ENCODE measurements around the gene PTPRK. TPM values are rescaled to one million over a fixed set of nuclear protein-coding genes. Genes with fewer than 3 reads are reported as not detected.

PTPRK gene
- total and polyA plus RNA-seq, 2 donors (not counting 1 experiment from before 2014, with no cell fraction given) = 16.2 to 18.7 TPM

- Histone ChIP-seq H3K4me2 (replicated peaks; ENCODE audit: low read depth, low read length, poor library complexity, severe bottlenecking) (no peak overlapping the region), H3K4me1 (ENCODE audit: control insufficient read depth in 2 of 2, insufficient read depth in 2 of 2, low read length in 2 of 2) (peaks cover 21 to 23% of the 10 kb centered on the region in 2 donors), H3K79me2 (ENCODE audit: control insufficient read depth, insufficient read depth, low read length) (no peaks in the 10 kb centered on the region), H3K27me3 (replicated peaks in 1 of 4; ENCODE audit: control extremely low read depth in 1 of 4, control insufficient read depth in 3 of 4, insufficient read depth in 4 of 4, low read length in 3 of 4) (peaks cover 0 to 30% (median 24%) of the 10 kb centered on the region in 4 experiments), H3K27ac (ENCODE audit: low read length in 2 of 2) (no peak overlapping the region), H3K36me3 (replicated peaks in 1 of 2; ENCODE audit: control extremely low read depth in 1 of 2, control insufficient read depth in 1 of 2, extremely low read depth in 1 of 2, insufficient read depth in 2 of 2, low read length in 1 of 2) (no peaks in the 10 kb centered on the region), H3K9ac (ENCODE audit: low read length) (no peak overlapping the region), H2AFZ (ENCODE audit: insufficient read depth, low read depth, low read length, poor library complexity, severe bottlenecking) (no peak overlapping the region), H4K20me1 (ENCODE audit: control insufficient read depth, insufficient read depth, low read length, poor library complexity, severe bottlenecking) (no peaks in the 10 kb centered on the region), H3K4me3 (ENCODE audit: control extremely low read depth in 1 of 5, extremely low read depth in 1 of 5, insufficient read depth in 1 of 5, low read depth in 2 of 5, low read length in 4 of 5) (no peak overlapping the region), H3K9me3 (ENCODE audit: control extremely low read depth in 1 of 3, control insufficient read depth in 2 of 3, insufficient read depth in 1 of 3, low read length in 2 of 3) (peaks cover 0 to 11% (median 0%) of the 10 kb centered on the region in 3 donors)
- Mint-ChIP-seq H3K4me1 (peaks cover 20% of the 10 kb centered on the region), H3K9me3 (ENCODE audit: insufficient read depth) (no peaks in the 10 kb centered on the region), H3K4me3 (no peak overlapping the region), H3K27me3 (peaks cover 55% of the 10 kb centered on the region), H3K27ac (no peak overlapping the region)
- no peak for ATAC-seq (ENCODE audit: low read depth)
- POLR2A ChIA-PET = no interaction called here
- TF ChIP-seq CTCF (IDR thresholded peaks at IDR 0.05) = no peak
- TF ChIP-seq EZH2 (IDR thresholded peaks at IDR 0.05; ENCODE audit: borderline replicate concordance, insufficient read depth, low read depth, low read length, poor library complexity, severe bottlenecking) = no peak
- CTCF ChIA-PET = interaction anchor here (0.8 kb wide), 1 partner anchor 779 kb away, joined by 3 read pairs; no protein-coding TSS in a partner anchor
- no peak for DNase-seq
- intact Hi-C loops (cut with micrococcal nuclease) = no loop called here
- WGBS (ENCODE audit: insufficient coverage) = 63% methylated on average over 1 of the region's 1 CpG
These were observed 3.9 kb downstream of the PTPRK start for GRCh38 chr6:128516514-128516898.

GRCh38 chr6:128515550-128516513 lies 4.6 kb downstream of the PTPRK start:
- intact Hi-C loops (cut with micrococcal nuclease) = no loop called here
- POLR2A ChIA-PET = no interaction called here
- H3K27me3 Mint-ChIP-seq = peaks cover 55% of the 10 kb centered on the region

More at GRCh38 chr6:128515550-128516513, 4.6 kb downstream of the PTPRK start:
- H3K9me3 ChIP-seq (ENCODE audit: control extremely low read depth in 1 of 3, control insufficient read depth in 2 of 3, insufficient read depth in 1 of 3, low read length in 2 of 3) = peaks cover 0 to 11% (median 0%) of the 10 kb centered on the region in 3 donors
- peaks cover 14 to 19% of the 10 kb centered on the region in 2 donors for H3K4me1 ChIP-seq (ENCODE audit: control insufficient read depth in 2 of 2, insufficient read depth in 2 of 2, low read length in 2 of 2)
- no peak overlapping the region for H3K9ac ChIP-seq (ENCODE audit: low read length)
- no peaks in the 10 kb centered on the region for H4K20me1 ChIP-seq (ENCODE audit: control insufficient read depth, insufficient read depth, low read length, poor library complexity, severe bottlenecking)
- no peaks in the 10 kb centered on the region for H3K79me2 ChIP-seq (ENCODE audit: control insufficient read depth, insufficient read depth, low read length)
- Mint-ChIP-seq H3K27ac (no peak overlapping the region), H3K9me3 (ENCODE audit: insufficient read depth) (no peaks in the 10 kb centered on the region), H3K4me3 (no peak overlapping the region), H3K4me1 (peaks cover 16% of the 10 kb centered on the region)
- CTCF ChIA-PET = interaction anchor here (0.8 kb wide), 1 partner anchor 778 kb away, joined by 3 read pairs; no protein-coding TSS in a partner anchor
- no peak for ATAC-seq (ENCODE audit: low read depth)
- TF ChIP-seq CTCF (IDR thresholded peaks at IDR 0.05) = no peak
- no peak for TF ChIP-seq EZH2 (IDR thresholded peaks at IDR 0.05; ENCODE audit: borderline replicate concordance, insufficient read depth, low read depth, low read length, poor library complexity, severe bottlenecking)
- no peaks in the 10 kb centered on the region for H3K36me3 ChIP-seq (replicated peaks in 1 of 2; ENCODE audit: control extremely low read depth in 1 of 2, control insufficient read depth in 1 of 2, extremely low read depth in 1 of 2, insufficient read depth in 2 of 2, low read length in 1 of 2)
- no peak overlapping the region for H2AFZ ChIP-seq (ENCODE audit: insufficient read depth, low read depth, low read length, poor library complexity, severe bottlenecking)
- no peak for DNase-seq
- no peak overlapping the region for H3K27ac ChIP-seq (ENCODE audit: low read length in 2 of 2)
- peaks cover 0 to 25% (median 18%) of the 10 kb centered on the region in 4 experiments for H3K27me3 ChIP-seq (replicated peaks in 1 of 4; ENCODE audit: control extremely low read depth in 1 of 4, control insufficient read depth in 3 of 4, insufficient read depth in 4 of 4, low read length in 3 of 4)
- 100% methylated on average over 2 of the region's 6 CpGs for WGBS (ENCODE audit: insufficient coverage)
- H3K4me2 ChIP-seq (replicated peaks; ENCODE audit: low read depth, low read length, poor library complexity, severe bottlenecking) = no peak overlapping the region
- no peak overlapping the region for H3K4me3 ChIP-seq (ENCODE audit: control extremely low read depth in 1 of 5, extremely low read depth in 1 of 5, insufficient read depth in 1 of 5, low read depth in 2 of 5, low read length in 4 of 5)
